CD4-positive, CD25-positive, alpha-beta regulatory T cell (primary cell): ENCODE results near the gene IQGAP3. TPM values are rescaled to one million over a fixed set of nuclear protein-coding genes. Genes with fewer than 3 reads are reported as not detected.

Experiments used
- ATAC-seq, 2 donors: fragments of 150-1000 bp; cut with Tn5 transposase; one replicate each; pipeline ENCODE4 v1.10.0; 2021; ENCODE audit warnings: low read depth in 2 of 2, moderate number of reproducible peaks in 2 of 2, moderate library complexity in 1 of 2
- DNase-seq, 3 donors: peaks; one replicate each; pipeline versions ENCODE4 v3.0.0 to v3.0.0-alpha.2; 2012 to 2022; ENCODE audit warnings: mixed read lengths in 1 of 3
- H3K27ac ChIP-seq: one replicate; pipeline ENCODE4 v1.7.0; 2013; ENCODE audit warnings: mild to moderate bottlenecking, low read length; ENCODE audit not compliant: insufficient read depth, poor library complexity, severe bottlenecking
- H3K27me3 ChIP-seq: one replicate; pipeline ENCODE4 v1.7.0; 2013; ENCODE audit warnings: low read length; ENCODE audit not compliant: control insufficient read depth, insufficient read depth
- H3K36me3 ChIP-seq: one replicate; pipeline ENCODE4 v1.7.0; 2013; ENCODE audit warnings: mild to moderate bottlenecking, low read length, moderate library complexity; ENCODE audit not compliant: control insufficient read depth, insufficient read depth
- H3K4me1 ChIP-seq: 2 replicates; pipeline ENCODE4 v1.7.0; 2013; ENCODE audit warnings: mild to moderate bottlenecking, low read length; ENCODE audit not compliant: insufficient read depth, control insufficient read depth, poor library complexity, severe bottlenecking
- H3K4me3 ChIP-seq: one replicate; pipeline ENCODE4 v1.7.0; 2013; ENCODE audit warnings: low read depth, mild to moderate bottlenecking, low read length, moderate library complexity
- H3K9me3 ChIP-seq, 2 experiments: 1 replicate in 1 of 2; 2 replicates in 1 of 2; pipeline ENCODE4 v1.7.0; 2013; ENCODE audit warnings: low read length in 2 of 2, mild to moderate bottlenecking in 1 of 2, moderate library complexity in 1 of 2; ENCODE audit not compliant: control insufficient read depth in 2 of 2
- H3K27ac Mint-ChIP-seq, 3 donors: one replicate each; pipeline ENCODE4 v1.8.0; 2020 to 2022; ENCODE audit warnings: mild to moderate bottlenecking in 3 of 3, mixed read lengths in 3 of 3, moderate library complexity in 2 of 3
- H3K27me3 Mint-ChIP-seq: one replicate; pipeline ENCODE4 v1.8.0; 2022; ENCODE audit warnings: mild to moderate bottlenecking, mixed read lengths
- H3K36me3 Mint-ChIP-seq: one replicate; pipeline ENCODE4 v1.8.0; 2020; ENCODE audit warnings: mixed read lengths
- H3K4me1 Mint-ChIP-seq, 4 donors: one replicate each; pipeline ENCODE4 v1.8.0; 2020 to 2022; ENCODE audit warnings: mixed read lengths in 4 of 4, mild to moderate bottlenecking in 1 of 4
- H3K4me3 Mint-ChIP-seq, 4 donors: one replicate each; pipeline ENCODE4 v1.8.0; 2020 to 2022; ENCODE audit warnings: mild to moderate bottlenecking in 4 of 4, mixed read lengths in 4 of 4, moderate library complexity in 3 of 4
- H3K9me3 Mint-ChIP-seq, 7 donors: one replicate each; pipeline ENCODE4 v1.8.0; 2020 to 2022; ENCODE audit warnings: mixed read lengths in 7 of 7, mild to moderate bottlenecking in 3 of 7, moderate library complexity in 2 of 7
- polyA plus RNA-seq, 4 donors: library from polyadenylated mRNA; unstranded; fragments of 300-500 nt; fragmentation: Illumina TruSeq; gene quantifications; one replicate each; pipeline ENCODE4 v1.2.3, GENCODE V29; 2021
- total RNA-seq: library from RNA; stranded (reverse); gene quantifications from one replicate; pipeline ENCODE4 v1.2.3, GENCODE V29; 2022

IQGAP3 gene
- total and polyA plus RNA-seq, 5 donors from 2014 or later, result 0.05 to 0.98 (median 0.10) TPM

DNA sequence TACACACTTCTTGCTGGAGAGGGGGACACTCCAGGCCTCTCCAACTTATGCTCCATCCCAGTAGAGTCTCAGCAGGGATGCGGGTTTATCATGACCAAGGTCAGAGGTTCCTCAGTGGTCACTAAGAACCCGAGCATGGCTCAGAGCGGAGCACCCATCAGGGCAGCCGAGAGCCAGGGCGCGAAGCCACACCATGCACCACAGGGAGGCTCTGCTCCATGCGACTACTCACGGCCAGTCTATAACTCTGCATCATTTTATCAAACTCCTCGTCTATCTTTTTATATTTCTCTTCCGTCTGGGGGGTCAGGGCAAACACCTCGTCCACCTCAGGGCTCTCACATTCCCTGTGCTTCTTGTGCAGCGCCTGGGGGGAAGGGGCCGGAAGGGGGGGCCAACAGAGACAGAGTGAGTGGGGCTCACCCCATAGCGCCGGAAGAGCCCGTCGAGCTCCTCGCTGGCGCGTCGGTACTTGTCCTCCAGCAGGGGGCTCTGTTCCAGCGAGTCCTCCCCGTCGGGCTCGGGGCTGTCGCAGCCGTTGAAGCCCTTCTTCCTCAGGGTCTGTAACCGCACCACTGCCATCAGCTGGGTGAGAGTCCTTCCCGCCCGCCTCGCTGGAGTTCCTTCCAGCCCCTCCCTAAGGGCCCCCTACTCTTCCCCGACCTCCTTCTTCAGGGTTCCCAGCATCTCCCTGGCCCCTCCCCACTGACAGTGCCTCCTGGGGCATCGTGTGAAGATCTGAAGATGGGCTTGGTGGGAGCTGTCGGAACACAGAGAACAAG is 91.8 kb downstream of the IQGAP3 start:
- Mint-ChIP-seq H3K9me3 (peaks cover 0 to 2% (median 0%) of the 10 kb centered on the region in 7 donors), H3K36me3 (peaks cover 43% of the 10 kb centered on the region), H3K27me3 (no peaks in the 10 kb centered on the region), H3K4me1 (peaks cover 5 to 61% (median 41%) of the 10 kb centered on the region in 4 donors), H3K27ac (peak overlapping the region; percentile 89 to 93 (median 93)), H3K4me3 (peak overlapping the region; percentile 43 to 84 (median 57))
- H3K4me3 ChIP-seq, result no peak overlapping the region
- H3K36me3 ChIP-seq, result peaks cover 80% of the 10 kb centered on the region
- H3K4me1 ChIP-seq, result peaks cover 44% of the 10 kb centered on the region
- DNase-seq, result peak; percentile 69 to 84 (median 81)
- peak; percentile 87 for ATAC-seq
- no peaks in the 10 kb centered on the region for H3K27me3 ChIP-seq
- H3K9me3 ChIP-seq, result no peaks in the 10 kb centered on the region
- peak overlapping the region; percentile 64 for H3K27ac ChIP-seq

DNA sequence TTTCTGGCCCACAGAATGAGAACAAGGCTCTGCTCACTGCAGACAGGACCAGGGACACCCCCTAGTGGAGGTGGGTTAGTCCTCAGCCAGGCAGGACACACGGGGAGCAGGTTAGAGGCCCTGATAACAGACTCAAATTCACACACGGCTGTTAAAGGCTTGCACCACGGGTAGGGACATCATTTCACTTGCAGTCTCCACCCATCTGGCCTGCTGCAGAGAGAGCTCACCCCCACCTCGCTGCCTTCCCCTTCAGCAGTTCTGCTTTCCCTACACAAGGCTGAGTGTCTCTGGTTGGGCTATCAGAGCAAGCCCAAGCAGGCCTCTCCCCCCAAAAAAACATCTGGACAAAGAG is 92.4 kb downstream of the IQGAP3 start:
- H3K4me1 ChIP-seq, result peaks cover 38% of the 10 kb centered on the region
- DNase-seq (no peak), ATAC-seq (no peak)
- Mint-ChIP-seq H3K27me3 (no peaks in the 10 kb centered on the region), H3K27ac (peak overlapping the region in 1 of 3 donors; percentile 89), H3K36me3 (peaks cover 45% of the 10 kb centered on the region), H3K4me1 (peaks cover 5 to 57% (median 40%) of the 10 kb centered on the region in 4 donors), H3K9me3 (peaks cover 0 to 2% (median 0%) of the 10 kb centered on the region in 7 donors), H3K4me3 (no peak overlapping the region)
- no peak overlapping the region for H3K4me3 ChIP-seq
- H3K36me3 ChIP-seq, result peaks cover 86% of the 10 kb centered on the region
- H3K27me3 ChIP-seq, result no peaks in the 10 kb centered on the region
- no peaks in the 10 kb centered on the region for H3K9me3 ChIP-seq
- peak overlapping the region; percentile 64 for H3K27ac ChIP-seq

DNA sequence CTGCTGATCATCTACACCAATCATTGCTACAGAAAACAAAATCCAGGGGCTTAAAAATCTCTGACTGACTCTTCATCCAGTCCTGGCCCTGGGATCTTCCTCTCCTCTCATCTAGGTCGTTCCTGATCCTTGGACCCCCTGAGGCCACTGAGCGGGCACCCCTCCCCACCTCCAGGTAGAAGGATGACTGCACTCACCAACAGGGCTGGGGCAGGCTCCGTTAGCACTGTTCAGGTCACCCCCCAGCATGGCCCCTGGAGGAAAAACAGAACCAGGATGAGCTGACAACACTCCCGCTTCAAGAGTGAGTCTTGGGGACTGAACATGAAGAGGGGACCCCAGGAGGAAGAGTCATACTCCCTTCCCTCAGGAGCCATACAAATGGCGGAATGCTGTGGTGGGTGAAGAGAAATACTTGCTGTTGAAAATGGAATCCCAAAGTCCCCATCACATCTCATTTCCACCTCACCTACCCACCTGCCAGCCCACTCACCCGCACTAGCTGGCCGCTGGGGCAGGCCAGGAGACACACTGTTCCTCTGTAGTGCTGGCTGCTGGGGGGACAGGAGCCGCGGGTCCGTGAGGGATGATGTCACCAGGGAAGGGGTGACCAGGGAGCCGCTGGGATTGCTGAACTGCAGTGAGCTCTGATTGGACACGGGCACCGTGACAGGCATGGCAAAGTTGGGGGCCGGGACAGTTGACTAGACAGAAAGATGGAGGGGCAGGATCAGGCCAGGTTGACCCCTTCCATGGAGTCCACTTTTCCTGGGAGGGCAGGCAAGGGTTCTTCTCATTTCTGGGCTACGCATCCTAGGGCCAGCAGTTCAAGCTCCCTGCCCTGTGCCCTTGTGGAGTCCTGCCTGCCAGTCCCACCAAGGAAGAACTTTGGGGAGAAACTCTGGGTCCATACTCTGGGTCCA is 93.0 kb downstream of the IQGAP3 start:
- peaks cover 0 to 2% (median 0%) of the 10 kb centered on the region in 7 donors for H3K9me3 Mint-ChIP-seq
- H3K4me3 ChIP-seq, result no peak overlapping the region
- H3K27ac Mint-ChIP-seq, result peak overlapping the region in 1 of 3 donors; percentile 64
- H3K4me1 ChIP-seq, result peaks cover 32% of the 10 kb centered on the region
- peak overlapping the region in 1 of 4 donors; percentile 77 for H3K4me3 Mint-ChIP-seq
- H3K36me3 ChIP-seq, result peaks cover 91% of the 10 kb centered on the region
- ATAC-seq, result no peak
- peaks cover 48% of the 10 kb centered on the region for H3K36me3 Mint-ChIP-seq
- no peaks in the 10 kb centered on the region for H3K9me3 ChIP-seq
- no peaks in the 10 kb centered on the region for H3K27me3 Mint-ChIP-seq
- H3K4me1 Mint-ChIP-seq, result peaks cover 5 to 50% (median 37%) of the 10 kb centered on the region in 4 donors
- no peaks in the 10 kb centered on the region for H3K27me3 ChIP-seq
- DNase-seq, result no peak
- no peak overlapping the region for H3K27ac ChIP-seq

GRCh38 chr1:156478250-156478627 is 94.1 kb downstream of the IQGAP3 start:
- no peak overlapping the region for H3K4me3 ChIP-seq
- no peaks in the 10 kb centered on the region for H3K27me3 ChIP-seq
- peaks cover 94% of the 10 kb centered on the region for H3K36me3 ChIP-seq
- no peak overlapping the region for H3K4me3 Mint-ChIP-seq
- H3K4me1 Mint-ChIP-seq, result peaks cover 5 to 45% (median 27%) of the 10 kb centered on the region in 4 donors
- H3K4me1 ChIP-seq, result peaks cover 22% of the 10 kb centered on the region
- ATAC-seq (no peak), DNase-seq (no peak)
- no peaks in the 10 kb centered on the region for H3K27me3 Mint-ChIP-seq
- no peaks in the 10 kb centered on the region for H3K9me3 ChIP-seq
- H3K27ac Mint-ChIP-seq, result peak overlapping the region in 2 of 3 donors; percentile 31 to 38
- peaks cover 53% of the 10 kb centered on the region for H3K36me3 Mint-ChIP-seq
- H3K9me3 Mint-ChIP-seq, result peaks cover 0 to 2% (median 0%) of the 10 kb centered on the region in 7 donors
- H3K27ac ChIP-seq, result no peak overlapping the region

- peak overlapping the region in 2 of 3 donors; percentile 31 to 38 for H3K27ac Mint-ChIP-seq
- H3K27me3 ChIP-seq, result no peaks in the 10 kb centered on the region
- H3K36me3 Mint-ChIP-seq, result peaks cover 56% of the 10 kb centered on the region
- peaks cover 0 to 2% (median 0%) of the 10 kb centered on the region in 7 donors for H3K9me3 Mint-ChIP-seq
- H3K4me3 Mint-ChIP-seq, result no peak overlapping the region
- H3K4me1 ChIP-seq, result peaks cover 19% of the 10 kb centered on the region
- H3K9me3 ChIP-seq, result no peaks in the 10 kb centered on the region
- ATAC-seq (no peak), DNase-seq (no peak)
- H3K27me3 Mint-ChIP-seq, result no peaks in the 10 kb centered on the region
- H3K4me3 ChIP-seq, result no peak overlapping the region
- peaks cover 91% of the 10 kb centered on the region for H3K36me3 ChIP-seq
- H3K27ac ChIP-seq, result no peak overlapping the region
- H3K4me1 Mint-ChIP-seq, result peaks cover 5 to 40% (median 27%) of the 10 kb centered on the region in 4 donors
Measured at GRCh38 chr1:156477526-156478249, 94.7 kb downstream of the IQGAP3 start.

- no peak for DNase-seq
- Histone ChIP-seq H3K4me3 (no peak overlapping the region), H3K9me3 (no peaks in the 10 kb centered on the region), H3K27me3 (no peaks in the 10 kb centered on the region), H3K27ac (no peak overlapping the region), H3K4me1 (peaks cover 15% of the 10 kb centered on the region), H3K36me3 (peaks cover 88% of the 10 kb centered on the region)
- peaks cover 4 to 33% (median 18%) of the 10 kb centered on the region in 4 donors for H3K4me1 Mint-ChIP-seq
- H3K9me3 Mint-ChIP-seq, result peaks cover 0 to 2% (median 0%) of the 10 kb centered on the region in 7 donors
- peak overlapping the region in 2 of 4 donors; percentile 9 to 12 for H3K4me3 Mint-ChIP-seq
- peaks cover 52% of the 10 kb centered on the region for H3K36me3 Mint-ChIP-seq
- H3K27ac Mint-ChIP-seq, result peak overlapping the region in 2 of 3 donors; percentile 2 to 75
- no peak for ATAC-seq
- no peaks in the 10 kb centered on the region for H3K27me3 Mint-ChIP-seq
Measured at GRCh38 chr1:156476501-156477298, 95.7 kb downstream of the IQGAP3 start.
